Head of caudate nucleus (tissue), 42 donors: ENCODE results near the gene SPINT1.

Experiments
- DNase-seq, 42 donors: peaks; one replicate each; pipeline versions ENCODE4 v3.0.0 to v3.0.0-alpha.2; 2020 to 2021; ENCODE audit warnings: mixed read lengths in 7 of 42
- intact Hi-C: fragments of 100-400 bp; cut with DNase I; formaldehyde crosslinking; loops from one replicate; pipeline ENCODE4 v1.15.0; 2022

The SPINT1 gene

GRCh38 chr15:40826423-40827075 is 17.3 kb upstream of the SPINT1 start:
- intact Hi-C loops: no loop called here
- no peak for DNase-seq

GRCh38 chr15:40828447-40829036 is 15.3 kb upstream of the SPINT1 start, which contains the start of gene PPP1R14D:
TSS of gene PPP1R14D (minus strand) at chr15:40828708. CDS start at chr15:40828641, 67 bp downstream.
- DNase-seq: no peak
- intact Hi-C loops: no loop called here

- intact Hi-C loops: no loop called here
- no peak for DNase-seq
These were observed 14.7 kb upstream of the SPINT1 start for GRCh38 chr15:40829115-40829514.

- no peak for DNase-seq
- intact Hi-C loops: no loop called here
These were observed 13.0 kb upstream of the SPINT1 start for GRCh38 chr15:40830884-40831283.

- no peak for DNase-seq
- intact Hi-C loops: no loop called here
These were observed 12.0 kb upstream of the SPINT1 start for GRCh38 chr15:40831861-40832260.

- DNase-seq: no peak
- intact Hi-C loops: no loop called here
These were observed 10.9 kb upstream of the SPINT1 start for GRCh38 chr15:40832903-40833302.

- DNase-seq: no peak
- intact Hi-C loops: no loop called here
These were observed 7.8 kb upstream of the SPINT1 start for GRCh38 chr15:40836020-40836419.

GRCh38 chr15:40838756-40839155 is 5.1 kb upstream of the SPINT1 start:
- intact Hi-C loops: no loop called here
- DNase-seq: no peak

- intact Hi-C loops: no loop called here
- DNase-seq: no peak
These were observed 2.1 kb upstream of the SPINT1 start for GRCh38 chr15:40841741-40842140.

- intact Hi-C loops: no loop called here
These were observed 475 bp upstream of the SPINT1 start for GRCh38 chr15:40843261-40843884.

GRCh38 chr15:40844696-40845030 is 815 bp downstream of the SPINT1 start:
- DNase-seq: peak in 1 of 42 donors; percentile 16
- intact Hi-C loops: no loop called here

More at GRCh38 chr15:40843261-40843884, 475 bp upstream of the SPINT1 start:
- no peak for DNase-seq

- DNase-seq: no peak
- intact Hi-C loops: no loop called here
These were observed 1.2 kb downstream of the SPINT1 start for GRCh38 chr15:40845036-40845435.

- intact Hi-C loops: no loop called here
These were observed 1.9 kb downstream of the SPINT1 start for GRCh38 chr15:40845511-40846284.

GRCh38 chr15:40846841-40847222 is 3.0 kb downstream of the SPINT1 start:
- DNase-seq: no peak
- intact Hi-C loops: no loop called here

More at GRCh38 chr15:40845511-40846284, 1.9 kb downstream of the SPINT1 start:
- no peak for DNase-seq

- peak in 32 of 42 donors; percentile 14 to 66 (median 33) for DNase-seq
- intact Hi-C loops: no loop called here
These were observed 3.5 kb downstream of the SPINT1 start for GRCh38 chr15:40847223-40847961.

GRCh38 chr15:40850576-40851112 is 6.8 kb downstream of the SPINT1 start:
- intact Hi-C loops: no loop called here
- DNase-seq: no peak

- no peak for DNase-seq
- intact Hi-C loops: no loop called here
These were observed 8.7 kb downstream of the SPINT1 start for GRCh38 chr15:40852529-40852928.

GRCh38 chr15:40853241-40853890 is 9.5 kb downstream of the SPINT1 start:
- intact Hi-C loops: no loop called here
- DNase-seq: no peak
